ENCODE data around the gene ASIC3.

The ASIC3 gene

DNA sequence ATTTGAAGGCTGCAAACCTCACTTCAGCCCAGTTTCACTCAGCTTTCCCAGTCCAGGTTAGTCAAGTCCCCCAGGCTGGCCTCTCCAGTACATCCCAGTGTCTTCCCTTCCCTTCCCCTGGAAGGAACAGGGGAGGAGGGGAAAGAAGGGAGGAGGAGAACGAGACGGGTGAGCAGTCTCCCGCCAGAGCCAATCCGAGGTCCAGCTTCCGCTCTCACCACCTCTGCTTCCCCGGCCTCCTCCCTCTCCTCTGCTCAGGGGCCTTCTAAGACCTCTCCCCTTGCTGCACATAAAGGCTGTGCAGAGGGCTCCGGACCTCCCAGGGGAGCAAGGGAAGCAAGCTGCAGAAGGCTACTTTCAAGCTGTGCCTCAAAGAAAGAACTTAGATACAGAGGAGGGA is 28.1 kb upstream of the ASIC3 start:
- Histone ChIP-seq H3K4me2 (ENCODE audit: low read length, poor library complexity, severe bottlenecking) (no peak overlapping the region), H3K27ac (ENCODE audit: low read length, poor library complexity, severe bottlenecking) (no peak overlapping the region), H2AK5ac (ENCODE audit: low read length, severe bottlenecking) (no peak overlapping the region), H2BK120ac (ENCODE audit: low read depth, low read length) (peak overlapping the region; percentile 67), H3K9me3 (ENCODE audit: control insufficient read depth, low read length) (no peaks in the 10 kb centered on the region), H2BK12ac (ENCODE audit: low read length in 2 of 2) (peak overlapping the region in 1 of 2 experiments; percentile 42), H2AFZ (ENCODE audit: low read depth, low read length) (no peak overlapping the region), H3K4me1 (ENCODE audit: control insufficient read depth, insufficient read depth, low read depth, low read length) (peaks cover 14% of the 10 kb centered on the region), H4K8ac (ENCODE audit: low read length) (peak overlapping the region; percentile 77), H3K23ac (ENCODE audit: low read length in 2 of 2) (no peak overlapping the region), H3K18ac (ENCODE audit: low read depth in 1 of 2, low read length in 2 of 2) (peak overlapping the region in 1 of 2 experiments; percentile 89), H3K27me3 (ENCODE audit: control insufficient read depth in 1 of 2, insufficient read depth in 1 of 2, low read length in 2 of 2) (peaks cover 56 to 60% of the 10 kb centered on the region in 2 experiments), H3K9ac (ENCODE audit: low read length) (no peak overlapping the region), H2BK5ac (ENCODE audit: low read depth, low read length, poor library complexity, severe bottlenecking) (no peak overlapping the region), H3K4ac (ENCODE audit: low read depth in 1 of 2, low read length in 2 of 2) (no peak overlapping the region), H3K4me3 (ENCODE audit: insufficient read depth in 1 of 2, low read depth in 1 of 2, low read length in 2 of 2) (no peak overlapping the region), H3K36me3 (ENCODE audit: control insufficient read depth in 1 of 2, insufficient read depth in 2 of 2, low read depth in 1 of 2, low read length in 2 of 2) (no peaks in the 10 kb centered on the region), H2BK15ac (ENCODE audit: low read depth, poor library complexity, severe bottlenecking) (peak overlapping the region; percentile 44), H3K14ac (ENCODE audit: low read length in 2 of 2) (no peak overlapping the region), H3K79me1 (replicated peaks; ENCODE audit: low read length, poor library complexity, severe bottlenecking) (no peaks in the 10 kb centered on the region), H4K91ac (ENCODE audit: low read length) (peak overlapping the region; percentile 87)
- DNase-seq: peak; percentile 39
- WGBS: 20% methylated on average over 7 of the region's 7 CpGs

DNA sequence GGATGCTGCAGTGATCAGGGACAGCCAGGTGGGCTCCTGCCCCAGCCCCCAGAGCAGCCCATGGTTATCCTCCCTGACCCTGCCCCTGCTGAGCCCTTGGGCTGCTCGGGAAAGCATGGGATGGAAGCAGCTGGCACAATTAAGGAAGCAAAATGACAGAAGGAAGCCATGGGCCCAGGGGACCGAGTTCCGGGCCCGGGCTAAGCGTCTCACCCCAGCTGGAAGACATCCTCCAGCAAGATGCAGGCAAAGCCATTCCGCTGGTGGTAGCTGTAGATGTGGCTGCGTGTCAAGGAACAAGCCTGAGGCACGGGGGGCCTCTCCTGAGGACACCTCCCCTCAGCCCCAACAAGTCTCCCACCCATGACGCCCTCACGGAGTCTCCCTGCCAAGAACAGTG is 25.1 kb upstream of the ASIC3 start:
- H3K9ac ChIP-seq (ENCODE audit: low read length): no peak overlapping the region
- H2AK5ac ChIP-seq (ENCODE audit: low read length, severe bottlenecking): no peak overlapping the region
- WGBS: 88% methylated on average over 9 of the region's 10 CpGs
- H4K8ac ChIP-seq (ENCODE audit: low read length): no peak overlapping the region
- no peak overlapping the region for H3K27ac ChIP-seq (ENCODE audit: low read length, poor library complexity, severe bottlenecking)
- peak overlapping the region; percentile 31 for H4K91ac ChIP-seq (ENCODE audit: low read length)
- H3K18ac ChIP-seq (ENCODE audit: low read depth in 1 of 2, low read length in 2 of 2): no peak overlapping the region
- H3K4ac ChIP-seq (ENCODE audit: low read depth in 1 of 2, low read length in 2 of 2): peak overlapping the region; percentile 14 to 17
- peaks cover 39 to 41% of the 10 kb centered on the region in 2 experiments for H3K27me3 ChIP-seq (ENCODE audit: control insufficient read depth in 1 of 2, insufficient read depth in 1 of 2, low read length in 2 of 2)
- DNase-seq: no peak
- H3K79me1 ChIP-seq (replicated peaks; ENCODE audit: low read length, poor library complexity, severe bottlenecking): no peaks in the 10 kb centered on the region
- peaks cover 12% of the 10 kb centered on the region for H3K4me1 ChIP-seq (ENCODE audit: control insufficient read depth, insufficient read depth, low read depth, low read length)
- H2BK120ac ChIP-seq (ENCODE audit: low read depth, low read length): no peak overlapping the region
- H3K36me3 ChIP-seq (ENCODE audit: control insufficient read depth in 1 of 2, insufficient read depth in 2 of 2, low read depth in 1 of 2, low read length in 2 of 2): no peaks in the 10 kb centered on the region
- no peak overlapping the region for H2BK15ac ChIP-seq (ENCODE audit: low read depth, poor library complexity, severe bottlenecking)
- H3K4me3 ChIP-seq (ENCODE audit: insufficient read depth in 1 of 2, low read depth in 1 of 2, low read length in 2 of 2): peak overlapping the region in 1 of 2 experiments; percentile 5
- H2BK5ac ChIP-seq (ENCODE audit: low read depth, low read length, poor library complexity, severe bottlenecking): no peak overlapping the region
- peak overlapping the region in 1 of 2 experiments; percentile 76 for H2BK12ac ChIP-seq (ENCODE audit: low read length in 2 of 2)
- peak overlapping the region in 1 of 2 experiments; percentile 56 for H3K14ac ChIP-seq (ENCODE audit: low read length in 2 of 2)
- H3K23ac ChIP-seq (ENCODE audit: low read length in 2 of 2): peak overlapping the region in 1 of 2 experiments; percentile 24
- H3K4me2 ChIP-seq (ENCODE audit: low read length, poor library complexity, severe bottlenecking): no peak overlapping the region
- H2AFZ ChIP-seq (ENCODE audit: low read depth, low read length): no peak overlapping the region
- H3K9me3 ChIP-seq (ENCODE audit: control insufficient read depth, low read length): no peaks in the 10 kb centered on the region

- Histone ChIP-seq H4K91ac (ENCODE audit: low read length) (peak within 1 kb of the TSS; percentile 28), H3K79me1 (replicated peaks; ENCODE audit: low read length, poor library complexity, severe bottlenecking) (peaks cover 1% of the 10 kb centered on the region), H2BK5ac (ENCODE audit: low read depth, low read length, poor library complexity, severe bottlenecking) (no peak within 1 kb of the TSS), H3K36me3 (ENCODE audit: control insufficient read depth in 1 of 2, insufficient read depth in 2 of 2, low read depth in 1 of 2, low read length in 2 of 2) (no peaks in the 10 kb centered on the region), H3K4me1 (ENCODE audit: control insufficient read depth, insufficient read depth, low read depth, low read length) (peaks cover 6% of the 10 kb centered on the region), H4K8ac (ENCODE audit: low read length) (no peak within 1 kb of the TSS), H2AFZ (ENCODE audit: low read depth, low read length) (no peak within 1 kb of the TSS), H3K18ac (ENCODE audit: low read depth in 1 of 2, low read length in 2 of 2) (no peak within 1 kb of the TSS), H2AK5ac (ENCODE audit: low read length, severe bottlenecking) (no peak within 1 kb of the TSS), H3K9me3 (ENCODE audit: control insufficient read depth, low read length) (no peaks in the 10 kb centered on the region), H3K27me3 (ENCODE audit: control insufficient read depth in 1 of 2, insufficient read depth in 1 of 2, low read length in 2 of 2) (peaks cover 26 to 32% of the 10 kb centered on the region in 2 experiments), H2BK12ac (ENCODE audit: low read length in 2 of 2) (peak within 1 kb of the TSS in 1 of 2 experiments; percentile 76), H3K4me3 (ENCODE audit: insufficient read depth in 1 of 2, low read depth in 1 of 2, low read length in 2 of 2) (no peak within 1 kb of the TSS), H2BK15ac (ENCODE audit: low read depth, poor library complexity, severe bottlenecking) (no peak within 1 kb of the TSS), H3K4me2 (ENCODE audit: low read length, poor library complexity, severe bottlenecking) (no peak within 1 kb of the TSS), H3K9ac (ENCODE audit: low read length) (no peak within 1 kb of the TSS), H3K27ac (ENCODE audit: low read length, poor library complexity, severe bottlenecking) (no peak within 1 kb of the TSS), H2BK120ac (ENCODE audit: low read depth, low read length) (no peak within 1 kb of the TSS), H3K14ac (ENCODE audit: low read length in 2 of 2) (peak within 1 kb of the TSS in 1 of 2 experiments; percentile 56), H3K4ac (ENCODE audit: low read depth in 1 of 2, low read length in 2 of 2) (peak within 1 kb of the TSS; percentile 14 to 17), H3K23ac (ENCODE audit: low read length in 2 of 2) (peak within 1 kb of the TSS in 1 of 2 experiments; percentile 24)
- DNase-seq: no peak
- WGBS: 87% methylated on average over 3 of the region's 4 CpGs
Observed at GRCh38 chr7:151024435-151025056, 23.8 kb upstream of the ASIC3 start, which contains the start of gene ATG9B. TSS of gene ATG9B (minus strand) at chr7:151024494. CDS start at chr7:151024423, 71 bp downstream.

GRCh38 chr7:151025924-151026671 is 22.2 kb upstream of the ASIC3 start:
- Histone ChIP-seq H3K27me3 (ENCODE audit: control insufficient read depth in 1 of 2, insufficient read depth in 1 of 2, low read length in 2 of 2) (peaks cover 11 to 16% of the 10 kb centered on the region in 2 experiments), H3K36me3 (ENCODE audit: control insufficient read depth in 1 of 2, insufficient read depth in 2 of 2, low read depth in 1 of 2, low read length in 2 of 2) (no peaks in the 10 kb centered on the region), H3K4ac (ENCODE audit: low read depth in 1 of 2, low read length in 2 of 2) (no peak overlapping the region), H2BK5ac (ENCODE audit: low read depth, low read length, poor library complexity, severe bottlenecking) (no peak overlapping the region), H2AK5ac (ENCODE audit: low read length, severe bottlenecking) (no peak overlapping the region), H3K4me3 (ENCODE audit: insufficient read depth in 1 of 2, low read depth in 1 of 2, low read length in 2 of 2) (no peak overlapping the region), H4K8ac (ENCODE audit: low read length) (no peak overlapping the region), H2BK15ac (ENCODE audit: low read depth, poor library complexity, severe bottlenecking) (no peak overlapping the region), H3K23ac (ENCODE audit: low read length in 2 of 2) (no peak overlapping the region), H3K9ac (ENCODE audit: low read length) (no peak overlapping the region), H2AFZ (ENCODE audit: low read depth, low read length) (no peak overlapping the region), H3K18ac (ENCODE audit: low read depth in 1 of 2, low read length in 2 of 2) (no peak overlapping the region), H3K4me2 (ENCODE audit: low read length, poor library complexity, severe bottlenecking) (no peak overlapping the region), H3K9me3 (ENCODE audit: control insufficient read depth, low read length) (no peaks in the 10 kb centered on the region), H3K4me1 (ENCODE audit: control insufficient read depth, insufficient read depth, low read depth, low read length) (peaks cover 6% of the 10 kb centered on the region), H3K14ac (ENCODE audit: low read length in 2 of 2) (no peak overlapping the region), H3K79me1 (replicated peaks; ENCODE audit: low read length, poor library complexity, severe bottlenecking) (peaks cover 5% of the 10 kb centered on the region), H2BK12ac (ENCODE audit: low read length in 2 of 2) (no peak overlapping the region), H2BK120ac (ENCODE audit: low read depth, low read length) (no peak overlapping the region), H4K91ac (ENCODE audit: low read length) (no peak overlapping the region), H3K27ac (ENCODE audit: low read length, poor library complexity, severe bottlenecking) (no peak overlapping the region)
- DNase-seq: peak; percentile 46
- 90% methylated on average over 4 of the region's 4 CpGs for WGBS
